GM12864 (cell line): ENCODE data around the gene RLF.

Experiments
- DNase-seq: peaks from one replicate; pipeline ENCODE4 v3.0.0-alpha.2; 2011; ENCODE audit warnings: low read depth
- H3K4me3 ChIP-seq: 2 replicates; pipeline ENCODE4 v1.5.1; 2011; ENCODE audit warnings: mild to moderate bottlenecking, low read depth, low read length, control low read depth
- TF ChIP-seq, protein P1 (sequence below): IDR thresholded peaks from 2 replicates; pipeline ENCODE4 v1.5.1; 2011; ENCODE audit warnings: low read depth, mild to moderate bottlenecking, moderate library complexity, low read length, control low read depth, inconsistent platforms; ENCODE audit errors: missing control alignments

The RLF gene

DNA sequence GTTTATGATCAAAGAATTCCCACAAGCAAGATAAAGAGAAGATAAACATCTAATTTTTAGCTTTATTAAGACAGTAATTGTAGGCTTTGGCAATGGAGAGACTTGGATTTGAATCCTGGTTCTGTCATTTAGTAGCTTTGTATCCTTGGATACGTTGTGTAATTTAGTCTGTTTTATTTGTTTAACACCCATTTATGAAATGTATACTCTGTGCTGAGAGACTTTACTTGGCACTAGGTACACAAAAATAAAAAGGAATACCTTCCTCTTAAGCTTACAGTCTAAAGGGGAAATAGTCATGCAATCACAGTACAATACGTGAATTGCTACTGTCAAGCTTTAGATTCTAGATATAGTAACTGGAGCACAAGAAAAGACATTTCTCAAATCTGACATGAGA lies 120.7 kb downstream of the RLF start:
- TF ChIP-seq, protein P1, sequence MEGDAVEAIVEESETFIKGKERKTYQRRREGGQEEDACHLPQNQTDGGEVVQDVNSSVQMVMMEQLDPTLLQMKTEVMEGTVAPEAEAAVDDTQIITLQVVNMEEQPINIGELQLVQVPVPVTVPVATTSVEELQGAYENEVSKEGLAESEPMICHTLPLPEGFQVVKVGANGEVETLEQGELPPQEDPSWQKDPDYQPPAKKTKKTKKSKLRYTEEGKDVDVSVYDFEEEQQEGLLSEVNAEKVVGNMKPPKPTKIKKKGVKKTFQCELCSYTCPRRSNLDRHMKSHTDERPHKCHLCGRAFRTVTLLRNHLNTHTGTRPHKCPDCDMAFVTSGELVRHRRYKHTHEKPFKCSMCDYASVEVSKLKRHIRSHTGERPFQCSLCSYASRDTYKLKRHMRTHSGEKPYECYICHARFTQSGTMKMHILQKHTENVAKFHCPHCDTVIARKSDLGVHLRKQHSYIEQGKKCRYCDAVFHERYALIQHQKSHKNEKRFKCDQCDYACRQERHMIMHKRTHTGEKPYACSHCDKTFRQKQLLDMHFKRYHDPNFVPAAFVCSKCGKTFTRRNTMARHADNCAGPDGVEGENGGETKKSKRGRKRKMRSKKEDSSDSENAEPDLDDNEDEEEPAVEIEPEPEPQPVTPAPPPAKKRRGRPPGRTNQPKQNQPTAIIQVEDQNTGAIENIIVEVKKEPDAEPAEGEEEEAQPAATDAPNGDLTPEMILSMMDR = no peak
- no peak for DNase-seq
- H3K4me3 ChIP-seq = no peak overlapping the region
